T-helper 17 cell (primary cell): Measurements from ENCODE around the gene MPPE1. TPM values are rescaled to one million over a fixed set of nuclear protein-coding genes. Genes with fewer than 3 reads are reported as not detected.
"Not testable (repeated sequence)": the region's sequence is repeated elsewhere in the genome, so short reads cannot be mapped to it uniquely, and the experiment has no call there.

Experiments
- ATAC-seq: fragments of 150-1000 bp; cut with Tn5 transposase; 2 replicates; pipeline ENCODE4 v1.10.0; 2021; ENCODE audit warnings: mild to moderate bottlenecking, moderate library complexity
- DNase-seq, 3 donors: peaks; one replicate each; pipeline versions ENCODE4 v3.0.0 to v3.0.0-alpha.2; 2020 to 2021
- H3K9me3 ChIP-seq: one replicate; pipeline ENCODE4 v1.7.0; 2013; ENCODE audit warnings: low read length, mild to moderate bottlenecking; ENCODE audit not compliant: control insufficient read depth, poor library complexity, severe bottlenecking
- H3K27ac Mint-ChIP-seq: one replicate; pipeline ENCODE4 v1.8.0; 2022; ENCODE audit warnings: mild to moderate bottlenecking, moderate library complexity, mixed read lengths
- H3K27me3 Mint-ChIP-seq: one replicate; pipeline ENCODE4 v1.8.0; 2022; ENCODE audit warnings: mixed read lengths
- H3K36me3 Mint-ChIP-seq: one replicate; pipeline ENCODE4 v1.8.0; 2022; ENCODE audit warnings: low read depth, mixed read lengths
- H3K4me1 Mint-ChIP-seq: one replicate; pipeline ENCODE4 v1.8.0; 2022; ENCODE audit warnings: mild to moderate bottlenecking, mixed read lengths
- H3K4me3 Mint-ChIP-seq: one replicate; pipeline ENCODE4 v1.8.0; 2022; ENCODE audit warnings: mild to moderate bottlenecking, moderate library complexity, mixed read lengths
- total RNA-seq, 4 donors: library from RNA in 2 of 4; stranded (reverse) in 2 of 4; gene quantifications; one replicate each; pipeline ENCODE4 v1.2.3 and lab custom pipeline; 2022 to 2026

Gene MPPE1
- total RNA-seq, result 10 to 100 TPM; 72.9 to 79.3 TPM
- total RNA-seq (lab: John Stamatoyannopoulos, UW), result 41.6 to 76.4 reads per million in 2 donors

GRCh38 chr18:11908182-11909060 lies at the start of gene MPPE1:
Gene MPPE1 (minus strand): TSS chr18:11908317. CDS start chr18:11897264, 11,053 bp downstream.
- H3K27ac Mint-ChIP-seq, result peak within 1 kb of the TSS; percentile 92
- peaks cover 8% of the 10 kb centered on the region for H3K4me1 Mint-ChIP-seq
- H3K36me3 Mint-ChIP-seq, result peaks cover 3% of the 10 kb centered on the region
- ATAC-seq (peak; percentile 91), DNase-seq (peak; percentile 73 to 79 (median 76))
- no peaks in the 10 kb centered on the region for H3K27me3 Mint-ChIP-seq
- H3K9me3 ChIP-seq, result no peaks in the 10 kb centered on the region
- peak within 1 kb of the TSS; percentile 93 for H3K4me3 Mint-ChIP-seq

GRCh38 chr18:11957636-11958035 lies 49.5 kb upstream of the MPPE1 start:
- no peak overlapping the region for H3K27ac Mint-ChIP-seq
- peaks cover 3% of the 10 kb centered on the region for H3K36me3 Mint-ChIP-seq
- no peaks in the 10 kb centered on the region for H3K4me1 Mint-ChIP-seq
- no peak for ATAC-seq
- no peak overlapping the region for H3K4me3 Mint-ChIP-seq
- peaks cover 7% of the 10 kb centered on the region for H3K27me3 Mint-ChIP-seq
- H3K9me3 ChIP-seq, result peaks cover 3% of the 10 kb centered on the region
- DNase-seq, result no peak

DNA sequence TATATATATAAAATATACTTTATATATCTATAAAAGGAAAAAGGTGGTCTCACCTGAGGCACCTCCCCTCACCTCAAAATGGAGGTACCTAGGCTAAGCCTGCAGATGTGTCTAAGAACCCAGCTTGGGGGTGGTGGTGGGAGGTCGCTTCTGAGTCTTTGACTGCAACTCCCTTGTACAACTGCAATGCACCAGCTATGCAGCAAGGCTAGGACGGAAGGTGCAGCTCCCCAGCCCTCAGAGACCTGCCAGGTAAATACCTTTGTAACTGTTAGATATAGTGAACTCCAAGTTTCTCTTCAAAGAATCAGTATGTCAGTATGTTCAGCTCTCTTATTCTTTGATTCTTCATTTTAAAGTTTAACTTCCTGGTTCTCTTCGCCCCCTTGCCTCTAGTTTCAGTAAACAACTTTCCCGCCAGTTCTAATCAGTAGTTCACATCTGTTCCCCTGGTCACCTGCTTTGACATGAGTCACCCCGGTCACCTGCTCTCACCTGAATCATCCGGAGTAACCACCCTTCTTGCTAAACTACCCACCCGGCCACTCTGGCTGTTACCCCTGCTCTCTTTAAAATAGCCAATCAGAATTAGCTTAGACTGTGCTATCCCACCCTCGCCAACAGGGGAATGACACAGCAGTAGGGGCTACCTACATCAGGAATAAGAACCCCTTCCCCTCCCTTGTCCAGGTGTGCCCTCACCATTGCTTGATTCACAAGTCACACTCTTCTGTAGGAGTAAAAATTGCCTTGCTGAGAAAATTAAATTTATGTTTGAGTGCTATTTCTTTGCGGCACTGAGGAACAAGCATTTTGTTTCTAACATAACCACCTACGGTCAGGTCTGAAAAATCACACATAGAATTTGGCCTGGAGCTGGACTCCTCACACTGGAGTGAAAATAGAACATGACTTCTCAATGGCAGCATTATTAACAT lies 48.5 kb upstream of the MPPE1 start:
- DNase-seq, result no peak
- Mint-ChIP-seq H3K36me3 (peaks cover 3% of the 10 kb centered on the region), H3K4me3 (no peak overlapping the region), H3K27me3 (peaks cover 7% of the 10 kb centered on the region), H3K4me1 (no peaks in the 10 kb centered on the region), H3K27ac (no peak overlapping the region)
- ATAC-seq, result no peak
- H3K9me3 ChIP-seq, result peaks cover 3% of the 10 kb centered on the region

DNA sequence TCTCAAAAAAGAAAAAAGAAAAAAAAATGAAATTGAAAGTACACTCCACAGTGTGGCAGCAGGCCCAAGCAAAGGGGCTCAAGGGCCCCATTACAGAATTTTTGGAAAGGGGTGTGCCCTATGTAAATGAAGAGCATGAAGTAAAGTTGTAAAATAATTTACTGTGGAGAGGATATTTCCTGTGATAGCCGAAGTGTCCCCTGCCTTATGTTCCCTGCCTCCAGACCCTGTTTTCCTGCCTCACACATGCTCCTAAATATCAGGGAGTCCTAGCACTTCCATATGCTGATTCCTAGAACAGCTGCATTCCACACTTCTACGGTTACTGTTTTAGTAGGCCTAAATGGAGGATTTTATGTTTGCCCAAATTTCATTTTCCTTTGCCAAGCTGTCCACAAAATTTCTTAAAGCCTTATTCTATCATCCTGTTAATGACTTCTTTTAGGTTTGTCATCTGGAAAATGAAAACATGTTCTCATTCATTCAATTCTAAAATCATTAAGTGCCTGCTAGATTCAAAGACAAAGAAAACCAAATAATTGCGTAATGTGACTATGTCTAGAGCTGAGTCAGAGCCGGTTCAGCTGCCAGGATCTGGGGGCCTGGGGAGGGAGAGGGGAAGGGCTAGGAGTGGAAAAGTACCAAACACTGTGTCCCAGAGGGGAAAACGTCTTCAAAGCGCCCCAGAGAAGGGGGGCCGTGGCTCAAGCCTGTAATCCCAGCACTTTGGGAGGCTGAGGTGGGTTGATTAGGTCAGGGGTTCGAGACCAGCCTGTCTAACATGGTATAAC lies 47.3 kb upstream of the MPPE1 start:
- H3K27me3 Mint-ChIP-seq, result no peaks in the 10 kb centered on the region
- H3K4me3 Mint-ChIP-seq, result no peak overlapping the region

DNA sequence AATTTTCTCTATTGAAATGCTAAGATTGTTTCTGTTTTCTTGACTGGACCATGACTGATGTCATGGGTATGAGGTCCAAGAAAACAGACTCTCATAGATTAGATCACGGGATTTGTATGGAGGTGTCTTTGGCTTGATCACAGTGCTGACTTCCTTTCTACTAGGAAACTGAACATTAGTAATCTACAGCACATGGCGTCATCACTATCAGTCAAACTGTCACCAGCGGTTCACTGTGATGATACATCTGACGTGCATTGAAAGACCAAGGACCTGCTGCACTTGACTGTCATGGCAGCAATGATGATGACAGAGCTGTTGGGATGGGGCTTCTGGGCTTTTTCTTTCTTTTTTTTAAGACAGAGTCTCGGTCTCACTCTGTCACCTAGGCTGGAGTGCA lies 45.0 kb upstream of the MPPE1 start:
- no peaks in the 10 kb centered on the region for H3K27me3 Mint-ChIP-seq
- no peak overlapping the region for H3K27ac Mint-ChIP-seq
- no peak overlapping the region for H3K4me3 Mint-ChIP-seq
- peaks cover 3% of the 10 kb centered on the region for H3K9me3 ChIP-seq
- peaks cover 3% of the 10 kb centered on the region for H3K4me1 Mint-ChIP-seq
- DNase-seq, result no peak
- H3K36me3 Mint-ChIP-seq, result peaks cover 3% of the 10 kb centered on the region
- ATAC-seq, result no peak

More for the DNA sequence above, 47.3 kb upstream of the MPPE1 start:
- ATAC-seq, result no peak
- Mint-ChIP-seq H3K4me1 (no peaks in the 10 kb centered on the region), H3K27ac (no peak overlapping the region), H3K36me3 (peaks cover 3% of the 10 kb centered on the region)
- no peak for DNase-seq
- peaks cover 3% of the 10 kb centered on the region for H3K9me3 ChIP-seq

DNA sequence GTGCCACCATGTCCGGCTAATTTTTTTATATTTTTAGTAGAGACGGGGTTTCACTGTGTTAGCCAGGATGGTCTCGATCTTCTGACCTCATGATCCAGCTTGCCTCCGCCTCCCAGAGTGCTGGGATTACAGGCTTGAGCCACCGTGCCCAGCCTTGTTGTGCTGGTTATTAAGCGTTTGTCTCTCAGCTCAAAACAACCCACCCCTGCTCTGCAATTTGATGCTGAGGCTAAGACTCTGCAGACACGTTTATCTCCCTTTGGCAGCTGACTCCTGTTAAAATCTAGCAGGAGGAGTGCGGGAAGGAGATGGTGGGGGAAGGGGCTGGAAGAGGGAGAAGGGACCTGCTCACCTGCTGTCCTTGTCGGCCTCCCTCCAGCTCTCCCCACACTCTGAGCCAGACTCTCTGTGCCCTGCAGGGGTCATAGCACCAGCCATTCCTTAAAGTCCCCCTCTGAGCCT lies 43.3 kb upstream of the MPPE1 start:
- no peak overlapping the region for H3K4me3 Mint-ChIP-seq

GRCh38 chr18:11950824-11951223 lies 42.7 kb upstream of the MPPE1 start:
- Mint-ChIP-seq H3K4me3 (no peak overlapping the region), H3K4me1 (peaks cover 7% of the 10 kb centered on the region), H3K27ac (no peak overlapping the region), H3K27me3 (no peaks in the 10 kb centered on the region), H3K36me3 (no peaks in the 10 kb centered on the region)
- no peak for ATAC-seq
- no peak for DNase-seq
- no peaks in the 10 kb centered on the region for H3K9me3 ChIP-seq

More for the DNA sequence above, 43.3 kb upstream of the MPPE1 start:
- H3K9me3 ChIP-seq, result no peaks in the 10 kb centered on the region
- DNase-seq, result no peak
- ATAC-seq, result no peak
- no peaks in the 10 kb centered on the region for H3K27me3 Mint-ChIP-seq
- no peaks in the 10 kb centered on the region for H3K36me3 Mint-ChIP-seq
- no peak overlapping the region for H3K27ac Mint-ChIP-seq
- peaks cover 7% of the 10 kb centered on the region for H3K4me1 Mint-ChIP-seq

DNA sequence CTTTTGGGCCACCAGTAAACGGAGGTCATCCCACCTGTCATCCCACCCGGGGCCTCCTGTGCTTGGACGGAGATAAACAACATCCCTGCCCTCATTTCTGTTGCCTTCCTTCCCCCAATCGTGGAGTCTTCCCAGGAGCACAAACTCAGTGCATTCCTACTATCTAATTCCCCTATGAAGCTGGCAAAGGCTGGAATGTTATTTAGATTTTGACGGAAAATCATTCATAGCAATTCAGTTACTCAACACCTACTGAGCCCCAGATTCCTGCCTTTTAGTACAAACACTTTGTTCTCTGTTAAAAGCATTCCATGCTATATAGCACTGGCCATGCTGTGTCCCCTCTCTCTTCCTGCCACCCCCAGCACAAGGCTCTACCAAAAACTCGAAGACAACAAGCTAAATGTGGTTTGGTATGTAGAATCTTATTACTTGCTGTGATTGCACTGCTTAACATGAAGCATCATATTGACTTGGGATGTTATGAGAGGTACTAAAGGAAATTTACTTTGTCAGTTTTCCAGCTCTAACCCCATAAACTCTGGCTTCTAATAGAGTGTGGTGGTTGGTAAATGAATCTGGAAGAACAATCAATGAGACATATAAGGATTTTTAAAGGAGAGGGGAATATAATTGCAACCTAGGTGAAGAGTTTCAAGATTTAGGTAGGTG lies 40.9 kb upstream of the MPPE1 start:
- no peak for DNase-seq
- H3K27me3 Mint-ChIP-seq, result no peaks in the 10 kb centered on the region
- H3K9me3 ChIP-seq, result no peaks in the 10 kb centered on the region
- no peaks in the 10 kb centered on the region for H3K36me3 Mint-ChIP-seq
- peaks cover 10% of the 10 kb centered on the region for H3K4me1 Mint-ChIP-seq
- ATAC-seq, result no peak
- peak overlapping the region; percentile 59 for H3K4me3 Mint-ChIP-seq
- peak overlapping the region; percentile 60 for H3K27ac Mint-ChIP-seq

GRCh38 chr18:11947214-11948191 lies 39.4 kb upstream of the MPPE1 start:
- H3K4me1 Mint-ChIP-seq, result peaks cover 11% of the 10 kb centered on the region
- H3K9me3 ChIP-seq, result no peaks in the 10 kb centered on the region
- peak overlapping the region; percentile 89 for H3K4me3 Mint-ChIP-seq
- DNase-seq (peak; percentile 10 to 18 (median 12)), ATAC-seq (peak; percentile 90)
- no peaks in the 10 kb centered on the region for H3K36me3 Mint-ChIP-seq
- peak overlapping the region; percentile 73 for H3K27ac Mint-ChIP-seq
- no peaks in the 10 kb centered on the region for H3K27me3 Mint-ChIP-seq

DNA sequence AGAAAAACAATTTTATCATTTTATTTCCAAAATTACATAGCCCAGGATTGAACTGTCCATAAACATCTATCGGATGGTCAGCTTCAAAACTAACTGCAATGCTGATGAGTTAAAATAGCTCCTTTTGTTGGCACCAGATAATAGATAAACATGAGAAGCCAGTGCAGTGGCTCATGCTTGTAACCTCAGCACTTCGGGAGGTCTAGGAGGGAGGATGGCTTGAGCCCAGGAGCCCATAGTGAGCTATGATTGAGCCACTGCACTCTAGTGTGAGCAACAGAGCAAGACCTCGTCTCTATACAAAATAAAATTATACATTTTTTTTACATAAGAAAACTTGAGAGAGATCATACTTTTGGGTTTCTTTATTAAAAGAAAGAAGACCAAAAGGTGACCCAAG lies 38.6 kb upstream of the MPPE1 start:
- Mint-ChIP-seq H3K36me3 (no peaks in the 10 kb centered on the region), H3K27me3 (no peaks in the 10 kb centered on the region), H3K4me1 (peaks cover 11% of the 10 kb centered on the region), H3K27ac (peak overlapping the region; percentile 73), H3K4me3 (peak overlapping the region; percentile 19)
- DNase-seq (no peak), ATAC-seq (no peak)
- H3K9me3 ChIP-seq, result no peaks in the 10 kb centered on the region

GRCh38 chr18:11945834-11946659 lies 37.9 kb upstream of the MPPE1 start:
- not testable (repeated sequence) for H3K36me3 Mint-ChIP-seq, DNase-seq, H3K9me3 ChIP-seq, H3K27ac Mint-ChIP-seq, H3K4me3 Mint-ChIP-seq, H3K27me3 Mint-ChIP-seq, ATAC-seq
- peaks cover 11% of the 10 kb centered on the region for H3K4me1 Mint-ChIP-seq
